ENCODE data around the gene IKZF5.
A peak's percentile ranks its signal among the peaks of the same experiment; 100 is the strongest.

The IKZF5 gene

GRCh38 chr10:123008355-123009104 is at the start of gene IKZF5, which contains the start of gene ACADSB:
TSS of gene IKZF5 (minus strand) at chr10:123008795. CDS start at chr10:122998625, 10,170 bp downstream.
TSS of gene ACADSB (plus strand) at chr10:123009006. CDS start at chr10:123009030, 24 bp downstream.
- in situ Hi-C loops (cut with MboI; ENCODE audit: low pct_unique_long_range_greater_than_20kb, low sequenced_read_pairs, unreplicated experiment): no loop called here
- no peak for TF ChIP-seq CTCF (IDR thresholded peaks at IDR 0.05; ENCODE audit: extremely low read depth, insufficient read depth, missing control alignments)
- DNase-seq (ENCODE audit: low spot score): peak; percentile 99

DNA sequence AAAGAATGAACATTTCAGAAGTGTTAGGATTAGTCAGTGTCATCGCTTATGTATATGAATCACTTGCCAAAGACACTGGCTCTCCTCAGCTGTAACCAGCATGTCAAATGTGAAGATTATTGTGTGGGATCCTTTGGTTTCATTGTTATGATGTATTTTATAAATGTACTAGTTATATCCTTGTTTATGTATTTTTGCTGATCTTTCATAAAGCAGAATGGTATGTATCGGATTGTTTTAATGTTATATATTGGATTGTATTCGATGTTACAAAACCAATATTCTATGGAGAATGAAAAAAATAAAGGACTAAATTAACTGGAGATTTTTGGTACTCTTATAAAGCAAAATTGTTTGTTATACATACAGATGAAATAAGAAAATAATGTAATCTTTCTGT is 49.4 kb upstream of the IKZF5 start:
- no peak for DNase-seq (ENCODE audit: low spot score)
- in situ Hi-C loops (cut with MboI; ENCODE audit: low pct_unique_long_range_greater_than_20kb, low sequenced_read_pairs, unreplicated experiment): no loop called here
- no peak for TF ChIP-seq CTCF (IDR thresholded peaks at IDR 0.05; ENCODE audit: extremely low read depth, insufficient read depth, missing control alignments)

GRCh38 chr10:123045961-123046731 is 37.6 kb upstream of the IKZF5 start:
- DNase-seq (ENCODE audit: low spot score): no peak
- no peak for TF ChIP-seq CTCF (IDR thresholded peaks at IDR 0.05; ENCODE audit: extremely low read depth, insufficient read depth, missing control alignments)
- in situ Hi-C loops (cut with MboI; ENCODE audit: low pct_unique_long_range_greater_than_20kb, low sequenced_read_pairs, unreplicated experiment): loop anchor here (10.0 kb wide), 1 partner anchor 519 kb away; no protein-coding TSS in a partner anchor

DNA sequence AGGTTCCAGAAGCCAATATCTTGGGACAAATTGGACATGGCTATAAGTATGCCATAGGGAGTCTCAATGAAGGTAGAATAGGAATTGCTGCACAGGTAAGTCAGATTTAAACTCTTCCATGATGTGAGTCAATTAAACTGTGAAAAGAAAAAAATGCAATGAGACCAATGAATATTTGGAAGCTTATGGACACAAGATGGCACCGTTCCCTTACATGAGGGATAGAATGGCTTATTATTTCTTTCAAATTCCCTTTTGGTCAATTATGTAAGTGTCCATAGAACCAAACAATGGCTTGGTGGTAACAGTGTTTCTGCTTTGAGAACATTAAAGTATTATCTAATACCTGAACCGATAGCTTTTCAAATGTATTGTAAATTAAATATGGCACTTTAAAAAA is 35.8 kb upstream of the IKZF5 start:
- in situ Hi-C loops (cut with MboI; ENCODE audit: low pct_unique_long_range_greater_than_20kb, low sequenced_read_pairs, unreplicated experiment): loop anchor here (10.0 kb wide), 1 partner anchor 520 kb away; no protein-coding TSS in a partner anchor
- no peak for DNase-seq (ENCODE audit: low spot score)
- TF ChIP-seq CTCF (IDR thresholded peaks at IDR 0.05; ENCODE audit: extremely low read depth, insufficient read depth, missing control alignments): peak; percentile 13

DNA sequence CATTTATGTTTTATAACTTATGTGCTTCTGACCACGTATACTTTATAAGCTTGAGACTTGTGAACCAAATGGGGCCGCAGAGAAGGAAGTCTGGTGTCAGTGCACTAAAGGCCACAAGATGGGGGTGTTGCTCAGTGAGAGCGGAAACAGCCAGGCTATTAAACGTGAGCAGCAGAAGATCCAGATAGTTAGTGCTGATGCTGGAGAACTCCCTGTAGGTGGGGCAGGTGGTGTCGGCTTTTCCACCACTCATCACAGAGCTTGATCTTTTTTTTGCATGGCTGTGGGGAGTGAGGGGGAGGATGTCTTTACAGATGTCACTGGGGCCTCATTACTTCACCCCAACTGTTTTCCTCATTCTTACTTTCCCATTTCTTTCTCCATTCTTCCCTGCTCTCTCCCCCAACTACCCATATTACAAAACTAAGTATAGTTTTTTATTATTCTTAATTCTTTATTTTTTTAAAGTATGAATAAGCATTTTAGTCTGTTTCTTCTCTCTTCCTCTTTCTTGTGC is 34.9 kb upstream of the IKZF5 start:
- in situ Hi-C loops (cut with MboI; ENCODE audit: low pct_unique_long_range_greater_than_20kb, low sequenced_read_pairs, unreplicated experiment): loop anchor here (10.0 kb wide), 1 partner anchor 521 kb away; no protein-coding TSS in a partner anchor
- TF ChIP-seq CTCF (IDR thresholded peaks at IDR 0.05; ENCODE audit: extremely low read depth, insufficient read depth, missing control alignments): peak; percentile 74
- DNase-seq (ENCODE audit: low spot score): peak; percentile 68

- no peak for DNase-seq (ENCODE audit: low spot score)
- in situ Hi-C loops (cut with MboI; ENCODE audit: low pct_unique_long_range_greater_than_20kb, low sequenced_read_pairs, unreplicated experiment): loop anchor here (10.0 kb wide), 1 partner anchor 522 kb away; no protein-coding TSS in a partner anchor
- TF ChIP-seq CTCF (IDR thresholded peaks at IDR 0.05; ENCODE audit: extremely low read depth, insufficient read depth, missing control alignments): peak; percentile 13
These were observed 34.3 kb upstream of the IKZF5 start for GRCh38 chr10:123042708-123043408.
